ENCODE measurements around the gene SYPL1. TPM values are rescaled to one million over a fixed set of nuclear protein-coding genes. Genes with fewer than 3 reads are reported as not detected.

The SYPL1 gene
- total and polyA plus RNA-seq, 10 donors = 49.9 to 113 (median 86.4) TPM

DNA sequence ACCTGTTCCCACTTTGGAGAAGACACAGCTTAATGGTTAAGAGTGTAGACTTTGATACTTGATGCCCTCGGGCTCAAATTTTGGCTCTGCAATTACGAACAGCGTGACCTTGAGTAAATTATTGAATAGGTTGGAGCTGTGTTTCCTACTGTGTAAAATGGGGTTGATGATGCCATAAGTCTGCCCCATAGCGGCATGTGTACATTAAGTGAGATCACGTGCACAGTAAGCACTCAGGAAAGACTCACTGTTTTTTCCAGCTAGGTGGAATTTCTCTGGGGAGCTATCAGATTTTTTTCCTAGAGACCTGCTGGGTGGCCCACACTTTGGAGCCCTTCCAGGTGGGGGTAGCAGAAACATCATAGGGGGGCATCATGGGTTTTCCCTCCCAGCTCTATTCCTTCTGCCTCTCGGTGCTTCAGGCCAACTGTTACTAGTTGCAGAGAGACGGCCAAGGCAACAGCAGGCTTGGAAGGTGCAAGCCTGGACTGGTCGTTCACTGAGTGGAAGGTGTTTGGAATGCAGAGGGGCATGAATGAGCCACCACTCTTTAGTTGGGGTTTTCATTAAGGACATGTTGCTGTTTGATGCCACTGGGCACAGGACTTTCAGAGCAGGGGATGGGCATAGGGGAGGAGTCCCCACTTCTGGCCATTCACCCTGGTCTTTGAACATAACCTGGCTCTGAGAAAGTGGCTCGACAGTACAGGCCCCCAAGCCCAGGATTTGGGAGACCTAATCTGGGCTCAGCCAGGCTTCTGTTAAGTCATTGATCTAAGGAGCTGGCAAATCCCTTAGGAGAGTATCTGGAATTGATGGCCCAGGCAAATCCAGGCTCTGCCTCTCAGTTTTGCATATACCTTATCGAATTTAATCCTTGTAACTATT is 64.0 kb downstream of the SYPL1 start:
- Histone ChIP-seq H3K36me3 (no peaks in the 10 kb centered on the region), H3K27ac (no peak overlapping the region), H3K9me3 (no peaks in the 10 kb centered on the region), H3K27me3 (replicated peaks in 1 of 7) (no peaks in the 10 kb centered on the region), H3K4me3 (no peak overlapping the region), H3K4me1 (peaks cover 0 to 10% (median 3%) of the 10 kb centered on the region in 6 donors)
- 81 to 96% (median 87%) methylated on average over 10 of the region's 10 CpGs for WGBS, 5 donors
- TF ChIP-seq, protein P1, sequence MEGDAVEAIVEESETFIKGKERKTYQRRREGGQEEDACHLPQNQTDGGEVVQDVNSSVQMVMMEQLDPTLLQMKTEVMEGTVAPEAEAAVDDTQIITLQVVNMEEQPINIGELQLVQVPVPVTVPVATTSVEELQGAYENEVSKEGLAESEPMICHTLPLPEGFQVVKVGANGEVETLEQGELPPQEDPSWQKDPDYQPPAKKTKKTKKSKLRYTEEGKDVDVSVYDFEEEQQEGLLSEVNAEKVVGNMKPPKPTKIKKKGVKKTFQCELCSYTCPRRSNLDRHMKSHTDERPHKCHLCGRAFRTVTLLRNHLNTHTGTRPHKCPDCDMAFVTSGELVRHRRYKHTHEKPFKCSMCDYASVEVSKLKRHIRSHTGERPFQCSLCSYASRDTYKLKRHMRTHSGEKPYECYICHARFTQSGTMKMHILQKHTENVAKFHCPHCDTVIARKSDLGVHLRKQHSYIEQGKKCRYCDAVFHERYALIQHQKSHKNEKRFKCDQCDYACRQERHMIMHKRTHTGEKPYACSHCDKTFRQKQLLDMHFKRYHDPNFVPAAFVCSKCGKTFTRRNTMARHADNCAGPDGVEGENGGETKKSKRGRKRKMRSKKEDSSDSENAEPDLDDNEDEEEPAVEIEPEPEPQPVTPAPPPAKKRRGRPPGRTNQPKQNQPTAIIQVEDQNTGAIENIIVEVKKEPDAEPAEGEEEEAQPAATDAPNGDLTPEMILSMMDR (IDR thresholded peaks at IDR 0.05 in 8 of 11, conservative IDR thresholded peaks at IDR 0.05 in 3 of 11) = no peak
- TF ChIP-seq POLR2A (IDR thresholded peaks at IDR 0.05) = no peak
- TF ChIP-seq POLR2AphosphoS5 (IDR thresholded peaks at IDR 0.05) = no peak
- intact Hi-C loops (cut with DNase I; ENCODE audit: low total_unique reads) = loop anchor here (10.0 kb wide), 1 partner anchor 283 kb away; no protein-coding TSS in a partner anchor
- no peak for DNase-seq

DNA sequence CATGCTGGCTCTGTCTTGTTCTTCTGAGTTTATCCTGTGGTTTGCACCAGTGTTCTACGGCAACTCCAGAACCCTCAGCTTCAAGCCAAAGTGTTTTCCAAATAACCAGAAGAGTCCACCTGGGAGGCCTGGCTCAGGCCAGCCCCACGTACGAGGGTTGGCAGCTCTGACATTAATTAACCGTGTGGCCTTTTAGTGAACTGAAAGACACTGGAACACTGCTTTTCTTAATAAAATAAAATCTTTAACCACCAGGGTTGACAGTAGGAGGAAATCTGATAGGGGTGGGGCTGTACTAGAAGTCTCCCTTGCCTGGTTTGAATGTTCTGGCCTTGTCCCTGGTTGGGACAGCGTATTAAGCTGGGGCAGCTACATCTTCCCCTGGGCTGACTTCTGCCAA is 64.9 kb downstream of the SYPL1 start:
- whole genome bisulfite sequencing, 5 donors = 88 to 94% (median 89%) methylated on average over 4 to 5 of the region's 5 CpGs
- no peak overlapping the region for H3K27ac ChIP-seq
- H3K4me1 ChIP-seq = peaks cover 4 to 18% (median 11%) of the 10 kb centered on the region in 6 donors
- no peaks in the 10 kb centered on the region for H3K9me3 ChIP-seq
- intact Hi-C loops (cut with DNase I; ENCODE audit: low total_unique reads) = loop anchor here (10.0 kb wide), 1 partner anchor 282 kb away; no protein-coding TSS in a partner anchor
- H3K36me3 ChIP-seq = no peaks in the 10 kb centered on the region
- H3K4me3 ChIP-seq = no peak overlapping the region
- H3K27me3 ChIP-seq (replicated peaks in 1 of 7) = peaks cover 0 to 6% (median 0%) of the 10 kb centered on the region in 7 donors
- DNase-seq = no peak
- TF ChIP-seq POLR2AphosphoS5 (IDR thresholded peaks at IDR 0.05) (no peak), POLR2A (IDR thresholded peaks at IDR 0.05) (no peak)
- TF ChIP-seq, protein P1 (IDR thresholded peaks at IDR 0.05 in 8 of 11, conservative IDR thresholded peaks at IDR 0.05 in 3 of 11) = no peak

DNA sequence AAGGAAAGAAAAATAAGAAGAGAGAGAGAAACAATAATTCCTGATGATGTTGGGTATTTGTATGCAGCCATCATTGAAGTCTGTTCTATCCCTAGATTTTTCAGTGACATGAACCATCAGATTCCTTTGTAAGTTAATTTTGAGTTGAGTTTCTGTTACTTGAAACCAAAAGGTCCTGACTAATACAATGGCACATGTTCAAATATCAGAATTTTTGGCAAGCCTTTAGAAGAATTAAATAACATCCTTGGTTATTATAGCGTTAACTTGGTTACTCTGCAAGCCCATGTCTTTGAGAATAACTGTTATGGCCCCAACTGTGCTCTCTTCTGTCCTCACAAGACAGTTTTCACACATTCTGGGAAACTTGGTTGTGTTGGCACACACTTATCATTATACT is 66.5 kb downstream of the SYPL1 start:
- no peaks in the 10 kb centered on the region for H3K36me3 ChIP-seq
- no peak for DNase-seq
- H3K27ac ChIP-seq = no peak overlapping the region
- peaks cover 0 to 21% (median 0%) of the 10 kb centered on the region in 7 donors for H3K27me3 ChIP-seq (replicated peaks in 1 of 7)
- WGBS, 5 donors = 82 to 91% (median 86%) methylated on average over 1 of the region's 1 CpG
- TF ChIP-seq POLR2AphosphoS5 (IDR thresholded peaks at IDR 0.05) = no peak
- no peak for TF ChIP-seq POLR2A (IDR thresholded peaks at IDR 0.05)
- TF ChIP-seq, protein P1 (IDR thresholded peaks at IDR 0.05 in 8 of 11, conservative IDR thresholded peaks at IDR 0.05 in 3 of 11) = no peak
- no peak overlapping the region for H3K4me3 ChIP-seq
- intact Hi-C loops (cut with DNase I; ENCODE audit: low total_unique reads) = loop anchor here (10.0 kb wide), 1 partner anchor 281 kb away; no protein-coding TSS in a partner anchor
- no peaks in the 10 kb centered on the region for H3K9me3 ChIP-seq
- peaks cover 4 to 33% (median 15%) of the 10 kb centered on the region in 6 donors for H3K4me1 ChIP-seq

DNA sequence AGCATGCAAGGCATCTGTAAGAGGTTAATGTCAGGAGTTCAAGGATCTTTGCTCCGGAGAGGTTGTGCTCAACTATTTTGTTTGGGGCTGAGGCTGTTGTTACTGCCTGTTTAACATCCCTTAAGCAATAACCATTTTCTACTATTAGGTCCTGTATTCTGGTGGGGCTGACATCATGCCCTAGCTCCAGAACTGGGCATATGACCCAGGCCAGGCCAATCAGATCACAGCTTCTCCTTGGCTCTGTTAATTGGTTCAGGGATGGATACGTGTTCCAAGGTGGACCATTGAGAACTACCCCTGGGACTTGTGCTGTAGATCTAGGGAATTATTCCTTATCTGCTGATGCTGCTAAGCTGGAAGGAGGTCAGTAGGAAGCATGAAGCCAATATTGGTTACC is 67.0 kb downstream of the SYPL1 start:
- Histone ChIP-seq H3K4me3 (no peak overlapping the region), H3K27ac (no peak overlapping the region), H3K9me3 (no peaks in the 10 kb centered on the region), H3K27me3 (replicated peaks in 1 of 7) (peaks cover 0 to 21% (median 0%) of the 10 kb centered on the region in 7 donors), H3K4me1 (peaks cover 4 to 28% (median 15%) of the 10 kb centered on the region in 6 donors), H3K36me3 (no peaks in the 10 kb centered on the region)
- intact Hi-C loops (cut with DNase I; ENCODE audit: low total_unique reads) = loop anchor here (10.0 kb wide), 1 partner anchor 280 kb away; no protein-coding TSS in a partner anchor
- TF ChIP-seq POLR2AphosphoS5 (IDR thresholded peaks at IDR 0.05) = no peak
- TF ChIP-seq, protein P1 (IDR thresholded peaks at IDR 0.05 in 8 of 11, conservative IDR thresholded peaks at IDR 0.05 in 3 of 11) = no peak
- no peak for DNase-seq
- 69 to 90% (median 76%) methylated on average over 2 of the region's 2 CpGs for WGBS, 5 donors

Data from spleen (tissue), 11 donors.